GM21381 (cell line): ENCODE results near the gene CLDN1.
"Not testable (repeated sequence)": the region's sequence is repeated elsewhere in the genome, so short reads cannot be mapped to it uniquely, and the experiment has no call there.

ENCODE experiments used
- ATAC-seq: cut with Tn5 transposase; IDR thresholded peaks from one replicate; pipeline ENCODE4 v1.9.1; 2021; ENCODE audit warnings: mild to moderate bottlenecking, moderate library complexity; ENCODE audit not compliant: unreplicated experiment

CLDN1 gene

DNA sequence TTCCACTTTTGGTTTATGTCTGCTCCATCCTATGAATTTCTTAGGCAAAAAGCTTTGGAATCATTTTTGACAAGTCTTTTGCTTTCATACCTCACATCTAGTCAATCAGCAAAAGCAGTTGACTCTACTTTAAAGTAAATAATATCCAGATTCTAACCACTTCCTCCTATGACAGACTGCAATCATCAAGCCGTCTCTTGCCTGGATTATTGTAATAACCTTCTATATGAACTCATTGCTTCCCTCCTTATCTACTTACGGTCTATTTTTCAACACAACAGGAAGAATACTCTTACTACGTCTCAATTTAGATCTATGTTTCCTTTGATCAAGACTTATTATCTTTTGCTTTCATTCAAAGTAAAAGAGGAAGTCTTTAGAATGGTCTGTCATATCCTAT lies 20.7 kb downstream of the CLDN1 start:
- no peak for ATAC-seq

DNA sequence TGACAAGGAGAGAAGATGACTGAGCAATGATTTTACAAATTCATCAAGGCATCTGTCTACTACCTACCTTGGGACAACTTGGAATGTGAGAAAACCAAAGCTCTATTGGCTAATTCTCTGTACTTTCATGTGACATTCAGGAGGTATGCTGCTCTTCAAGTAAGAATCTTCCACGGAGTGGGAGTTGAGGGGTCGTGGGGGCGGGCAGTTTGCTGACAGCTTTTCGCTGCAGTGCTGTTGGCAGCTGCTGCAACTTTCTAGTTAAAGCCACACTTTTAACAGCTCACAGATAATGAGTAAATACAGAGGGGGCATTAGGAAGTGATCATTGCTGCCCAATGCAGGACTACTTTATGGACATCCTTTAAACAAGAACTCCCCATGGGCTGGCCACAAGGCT lies 22.3 kb downstream of the CLDN1 start:
- no peak for ATAC-seq

DNA sequence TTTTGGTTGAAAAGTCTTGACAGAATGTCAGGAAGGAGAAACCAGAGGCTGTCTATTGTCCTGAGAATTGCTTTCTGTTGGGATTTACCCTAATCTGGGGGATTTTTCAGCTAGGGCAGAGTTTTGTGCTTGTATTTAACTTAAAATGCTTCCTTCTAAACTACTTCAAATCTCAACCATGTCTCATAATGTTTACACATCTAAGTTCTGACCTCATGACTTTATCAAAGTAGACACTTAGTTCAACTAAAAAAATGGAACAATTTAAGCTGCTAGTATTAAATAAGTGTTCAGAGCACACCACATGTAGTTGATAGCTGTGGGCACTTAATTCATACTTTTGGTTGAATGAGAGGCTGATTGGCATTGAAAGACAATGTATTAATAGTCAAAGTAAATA lies 28.2 kb downstream of the CLDN1 start:
- ATAC-seq, result no peak

DNA sequence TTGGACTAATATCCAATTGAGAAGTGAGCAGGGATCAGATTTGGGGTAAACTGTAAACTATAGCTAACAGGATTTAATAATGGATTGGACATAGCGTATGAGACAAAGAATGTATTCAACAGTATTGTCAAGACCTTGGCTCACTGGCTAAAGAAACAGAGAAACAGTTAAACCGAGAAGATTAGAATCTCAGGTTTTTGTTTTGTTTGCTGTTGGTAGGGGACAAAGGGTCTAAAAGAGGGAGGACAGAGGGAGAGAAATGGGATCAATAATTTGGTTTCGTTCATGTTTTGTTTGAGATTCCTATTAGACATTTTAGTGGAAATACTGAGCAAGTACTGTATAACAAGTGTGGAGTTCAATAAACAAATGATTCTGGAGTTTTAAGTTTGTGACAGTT lies 28.6 kb downstream of the CLDN1 start:
- ATAC-seq, result no peak

DNA sequence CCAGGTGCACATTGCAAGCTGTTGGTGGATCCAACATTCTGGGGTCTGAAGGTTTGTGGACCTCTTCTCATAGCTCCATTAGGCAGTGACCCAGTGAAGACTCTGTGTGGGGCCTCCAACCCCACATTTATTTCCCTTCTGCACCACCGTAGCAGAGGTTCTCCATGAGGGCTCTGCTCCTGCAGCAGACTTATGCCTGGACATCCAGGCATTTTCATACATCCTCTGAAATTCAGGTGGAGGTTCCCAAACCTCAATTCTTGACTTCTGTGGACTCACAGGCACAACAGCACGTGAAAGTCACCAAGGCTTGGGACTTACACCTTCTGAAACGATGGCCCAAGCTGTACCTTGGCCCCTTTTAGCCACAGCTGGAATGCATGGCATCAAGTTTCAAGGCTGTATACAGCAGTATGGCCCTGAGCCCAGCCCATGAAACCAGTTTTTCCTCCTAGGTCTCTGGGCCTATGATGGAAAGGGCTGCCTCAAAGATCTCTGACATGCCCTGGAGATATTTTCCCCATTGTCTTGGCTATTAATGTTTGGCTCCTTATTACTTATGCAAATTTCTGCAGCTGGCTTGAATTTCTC lies 30.2 kb downstream of the CLDN1 start:
- ATAC-seq, result no peak

DNA sequence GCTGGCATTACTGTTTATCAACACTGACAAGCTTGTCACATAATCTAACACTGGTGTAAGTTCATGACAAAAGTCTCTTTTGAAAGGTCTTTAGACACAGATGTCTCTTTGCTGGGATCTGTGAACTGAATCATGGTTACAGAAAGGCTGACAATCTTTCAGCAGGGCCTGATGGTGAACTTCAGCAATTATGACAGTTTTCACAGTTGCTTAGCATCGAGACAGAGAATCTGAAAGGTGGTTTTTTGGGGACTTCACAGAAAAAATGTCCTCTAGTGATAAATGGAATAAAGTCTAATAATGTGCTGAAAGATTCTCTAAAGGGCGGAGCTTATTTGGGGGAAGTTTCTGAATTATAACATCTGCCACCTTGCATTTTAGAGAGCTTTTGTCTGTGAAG lies 32.3 kb downstream of the CLDN1 start:
- no peak for ATAC-seq

DNA sequence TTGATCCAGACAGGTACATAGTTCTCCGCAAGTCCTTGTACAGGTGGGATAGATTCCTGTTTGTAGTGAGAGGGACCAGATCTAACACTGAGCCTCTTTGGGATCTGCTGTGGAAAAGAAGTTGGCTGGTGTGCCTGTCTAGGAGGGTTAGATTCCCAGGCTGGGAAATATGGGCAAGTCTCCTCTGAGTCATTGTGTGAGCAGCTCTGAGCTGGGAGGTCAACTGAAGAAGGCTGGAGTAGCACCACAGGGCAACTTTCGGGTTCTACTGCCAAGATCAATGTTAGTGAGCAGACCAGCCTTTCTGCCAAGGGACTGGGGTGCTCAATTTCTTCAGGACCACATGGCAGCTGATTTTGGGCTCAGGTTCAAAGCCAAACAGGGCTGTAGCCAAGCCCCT lies 33.4 kb downstream of the CLDN1 start:
- no peak for ATAC-seq

DNA sequence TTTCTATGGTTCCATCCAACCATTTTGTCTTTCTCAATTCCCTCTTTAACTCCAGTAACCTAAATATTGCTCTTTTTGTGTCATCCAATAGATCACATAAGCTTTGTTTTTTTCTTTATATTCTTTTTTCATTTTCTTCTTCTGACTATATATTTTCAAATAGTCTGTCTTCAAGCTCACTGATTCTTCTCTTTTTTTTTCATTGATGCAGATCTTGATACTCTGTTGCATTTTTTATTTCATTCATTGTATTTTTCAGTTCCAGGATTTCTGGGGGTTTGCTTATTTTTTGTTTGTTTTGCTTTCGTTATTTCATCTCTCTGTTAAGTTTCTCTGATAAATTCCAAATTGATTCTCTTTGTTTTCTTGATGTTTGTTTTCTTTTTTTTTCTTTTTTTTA lies 36.2 kb downstream of the CLDN1 start:
- ATAC-seq, result no peak

DNA sequence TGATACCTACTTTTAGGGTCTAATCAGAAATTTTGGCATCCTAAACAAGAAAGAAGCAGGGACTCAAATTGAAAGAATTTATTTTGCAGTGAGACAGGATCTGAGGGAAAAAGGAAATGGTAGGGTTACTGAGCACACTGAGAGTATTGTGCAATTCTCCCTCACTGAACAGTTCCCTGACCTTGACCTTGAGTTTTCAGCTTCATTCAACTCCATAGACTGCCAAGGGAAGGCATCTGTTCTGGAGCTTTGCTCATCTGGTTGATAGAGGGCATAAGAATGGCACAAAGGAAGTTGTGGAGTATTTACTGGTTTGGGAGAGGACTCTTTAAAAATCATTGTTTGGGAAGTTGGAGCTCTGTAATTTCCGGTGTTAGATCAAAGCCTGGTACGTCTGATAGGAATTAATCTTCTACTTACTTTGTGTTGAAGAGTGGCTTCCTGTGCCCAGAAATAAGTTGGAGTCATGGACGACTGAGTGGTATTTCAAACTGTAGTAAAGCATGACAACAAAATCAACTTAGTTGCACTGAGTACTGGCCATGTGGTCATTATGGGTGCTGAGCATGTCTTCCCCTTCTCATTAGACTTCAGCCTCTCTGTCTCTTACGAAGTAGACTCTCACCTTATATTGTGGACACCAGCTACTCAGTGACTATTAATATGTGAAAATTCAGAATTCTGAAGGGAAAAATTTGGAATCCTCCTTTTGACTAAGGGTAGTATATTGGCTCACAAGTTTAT lies 40.8 kb downstream of the CLDN1 start:
- ATAC-seq, result no peak

DNA sequence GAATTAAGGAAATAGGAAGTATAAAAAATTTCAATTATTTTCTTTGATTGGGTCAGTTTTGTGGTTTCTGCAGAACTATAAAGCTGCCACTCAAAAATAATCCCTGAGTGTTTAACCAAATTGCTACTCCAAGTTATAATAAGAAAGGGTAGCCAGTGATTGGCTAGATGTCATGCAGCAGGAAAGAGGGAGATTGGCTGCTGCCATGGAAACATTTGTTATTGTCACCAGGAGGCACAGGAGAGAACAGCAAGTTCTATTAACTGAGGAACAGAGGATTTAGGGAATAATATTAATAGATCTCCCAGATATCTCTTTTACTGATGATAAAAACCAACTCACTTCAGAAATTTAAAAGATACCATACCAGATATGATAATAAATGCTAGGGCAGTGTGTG lies 42.6 kb downstream of the CLDN1 start:
- no peak for ATAC-seq

DNA sequence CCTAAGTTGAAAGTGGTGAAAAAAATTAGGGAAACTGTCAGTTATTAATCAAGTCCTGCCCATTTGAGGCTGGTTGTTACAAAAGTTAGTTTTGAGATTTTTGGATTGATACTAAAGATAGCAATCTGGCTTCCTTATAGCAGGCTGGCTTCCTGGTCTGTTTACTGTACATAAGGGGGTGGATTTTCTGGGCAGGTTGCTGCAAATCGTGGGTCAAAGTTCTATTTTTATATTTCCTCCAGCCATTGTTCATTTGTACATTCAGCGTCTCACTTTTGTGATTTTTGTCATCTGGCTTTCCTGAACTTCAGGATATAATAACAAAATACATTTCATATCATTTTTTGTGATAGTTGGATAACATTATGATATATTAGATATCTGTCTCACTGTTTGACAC lies 49.5 kb downstream of the CLDN1 start:
- ATAC-seq, result no peak

DNA sequence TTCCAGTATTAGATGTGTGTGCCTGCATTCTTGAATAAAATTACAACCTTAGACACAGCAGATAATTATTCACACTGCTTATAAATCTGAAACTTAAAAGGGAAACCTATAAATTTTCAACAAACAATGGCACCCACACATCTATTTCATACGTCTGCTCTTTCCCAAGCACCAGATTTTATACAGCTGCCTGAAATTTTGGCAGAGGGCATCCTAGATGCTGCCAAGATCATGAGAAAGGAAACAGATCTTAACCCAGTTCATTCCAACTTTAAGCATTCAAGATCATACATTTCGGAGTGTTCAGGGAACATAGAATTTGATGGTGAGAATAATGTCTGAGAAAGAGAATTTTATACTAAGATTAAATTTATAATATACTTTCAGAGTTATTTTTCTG lies 53.1 kb downstream of the CLDN1 start:
- ATAC-seq, result no peak

DNA sequence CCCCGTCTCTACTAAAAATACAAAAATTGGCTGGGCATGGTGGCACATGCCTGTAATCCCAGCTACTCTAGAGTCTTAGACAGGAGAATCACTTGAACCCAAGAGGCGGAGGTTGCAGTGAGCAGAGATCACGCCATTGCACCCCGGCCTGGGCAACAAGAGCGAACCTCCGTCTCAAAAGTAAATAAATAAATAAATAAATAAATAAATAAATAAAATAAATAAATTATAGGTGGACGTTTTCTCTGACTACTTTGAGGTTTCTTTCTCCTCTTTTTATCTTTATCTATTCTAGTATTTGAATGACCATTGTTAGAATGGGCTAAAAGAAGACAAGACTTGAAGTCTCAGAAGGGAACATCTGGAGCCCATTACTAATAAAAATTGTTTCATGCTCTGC lies 54.8 kb downstream of the CLDN1 start:
- ATAC-seq, result not testable (repeated sequence)

DNA sequence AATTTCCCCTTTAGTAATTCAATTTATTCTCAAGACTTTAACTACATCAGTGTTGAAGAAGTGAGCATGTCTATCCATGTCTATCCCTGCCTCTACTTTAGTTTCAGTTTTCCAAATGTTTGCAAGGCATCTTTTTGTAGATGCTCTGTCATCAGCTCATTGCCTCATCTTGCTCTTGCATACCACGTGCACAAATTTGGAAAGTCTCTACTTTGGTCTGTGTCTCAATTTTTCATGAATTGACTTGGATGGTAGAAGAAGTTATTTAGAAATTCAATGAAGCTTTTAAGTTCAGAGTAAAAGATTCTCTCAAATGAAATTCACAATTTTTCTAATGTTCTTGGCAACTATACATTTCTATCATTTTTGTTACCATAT lies 55.3 kb downstream of the CLDN1 start:
- no peak for ATAC-seq

DNA sequence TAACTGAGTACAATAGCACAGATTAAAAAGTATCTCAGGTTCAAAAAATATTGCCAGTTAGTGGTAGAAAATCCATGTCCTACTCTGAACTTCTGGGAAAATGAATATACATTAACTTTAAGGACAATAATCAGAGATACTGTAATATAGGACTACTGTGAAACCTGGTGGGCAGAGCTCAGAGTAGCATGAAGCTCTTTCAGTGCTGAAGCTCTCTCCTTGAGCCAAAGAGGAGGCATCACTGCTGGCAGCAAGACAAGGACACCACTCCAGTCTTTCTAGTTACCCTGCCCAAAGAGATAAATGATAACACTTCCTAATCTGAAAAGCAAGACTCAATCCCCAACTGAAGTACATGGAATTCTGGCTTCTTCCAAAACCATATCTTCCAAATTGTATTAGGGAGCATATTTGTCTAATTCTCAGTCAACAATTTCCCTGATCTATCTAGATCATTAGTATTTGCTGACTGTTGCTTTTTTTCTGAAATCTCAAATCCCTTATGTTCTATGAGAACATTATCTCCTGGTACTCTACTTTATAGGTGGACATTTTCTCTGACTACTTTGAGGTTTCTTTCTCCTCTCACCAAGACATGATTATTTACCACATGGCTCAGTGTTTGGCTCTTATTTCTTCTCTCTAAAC lies 55.9 kb downstream of the CLDN1 start:
- ATAC-seq, result no peak

DNA sequence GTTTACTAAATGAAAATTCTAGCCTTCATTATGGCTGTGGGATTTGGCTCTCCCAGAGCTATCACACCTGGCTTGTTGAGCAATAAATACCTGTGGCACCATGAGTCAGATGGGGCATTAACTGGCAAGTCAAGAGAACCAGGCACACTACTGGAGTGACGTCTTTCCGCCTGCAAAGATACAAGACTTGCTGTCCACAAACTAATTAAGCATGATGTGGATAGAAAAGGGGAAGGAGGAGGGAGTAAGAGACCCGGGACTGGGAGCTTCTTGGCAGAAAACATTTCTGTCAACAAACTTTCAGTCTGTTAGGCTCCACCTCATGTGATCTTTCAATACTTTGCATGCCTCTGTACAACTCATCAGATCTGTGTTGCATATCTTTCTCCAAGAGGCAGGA lies 56.5 kb downstream of the CLDN1 start:
- ATAC-seq, result no peak

DNA sequence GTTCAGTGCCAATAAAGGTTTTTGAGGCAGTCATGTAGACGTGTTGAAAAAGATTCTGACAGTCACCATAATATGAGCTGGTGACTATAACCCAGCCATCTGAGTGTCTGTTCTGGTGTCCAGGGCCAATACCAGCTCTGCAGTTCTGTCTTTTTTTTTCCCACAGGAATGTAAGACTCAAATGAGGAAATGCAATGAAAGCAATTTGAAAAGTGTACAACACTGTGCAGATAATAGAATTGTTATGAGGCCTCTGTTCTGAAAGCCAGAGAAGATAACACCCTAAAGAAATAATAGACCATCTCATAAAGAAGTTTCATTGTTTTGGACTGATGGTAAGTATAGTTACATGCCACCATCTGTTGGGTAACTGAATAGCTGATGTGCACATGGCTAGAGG lies 57.1 kb downstream of the CLDN1 start:
- no peak for ATAC-seq

DNA sequence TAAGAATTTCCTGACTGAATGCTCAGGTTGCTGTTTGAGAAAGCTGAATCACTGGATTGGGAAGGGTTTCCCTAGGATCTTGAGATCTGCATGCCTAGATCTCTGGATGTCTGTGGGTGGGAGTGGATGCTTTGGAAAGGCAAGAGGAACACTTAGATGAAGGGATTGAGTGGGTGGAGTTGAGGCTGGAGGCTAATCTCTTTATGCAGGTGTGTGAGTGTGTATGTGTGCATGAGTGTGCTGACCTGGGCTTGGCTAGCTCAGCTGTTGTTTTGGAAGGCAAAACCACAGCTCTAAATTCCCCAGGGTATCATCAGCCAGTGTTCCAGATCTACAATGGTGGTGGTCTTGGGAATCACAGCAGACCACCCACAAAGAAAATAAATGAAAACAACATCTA lies 60.5 kb downstream of the CLDN1 start:
- ATAC-seq, result no peak

DNA sequence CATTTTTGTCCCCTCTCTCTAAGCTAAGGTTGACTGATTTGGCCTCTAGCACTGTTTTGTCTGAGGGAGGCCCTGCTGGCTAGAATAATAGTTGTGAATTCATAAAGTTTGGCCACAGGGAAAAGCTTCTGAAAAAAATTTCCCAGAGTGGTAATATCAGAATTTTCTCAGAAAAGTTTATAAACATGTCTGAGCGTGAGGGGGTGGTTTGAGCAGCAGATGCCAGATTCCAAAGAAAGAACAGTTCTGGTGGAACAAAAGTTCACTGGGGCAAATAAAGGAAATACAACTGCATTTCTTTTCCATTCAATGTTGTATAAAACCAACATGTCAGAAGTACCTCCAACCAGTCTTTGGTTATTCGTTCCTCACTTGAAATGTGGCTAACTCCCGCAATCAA lies 61.2 kb downstream of the CLDN1 start:
- no peak for ATAC-seq

DNA sequence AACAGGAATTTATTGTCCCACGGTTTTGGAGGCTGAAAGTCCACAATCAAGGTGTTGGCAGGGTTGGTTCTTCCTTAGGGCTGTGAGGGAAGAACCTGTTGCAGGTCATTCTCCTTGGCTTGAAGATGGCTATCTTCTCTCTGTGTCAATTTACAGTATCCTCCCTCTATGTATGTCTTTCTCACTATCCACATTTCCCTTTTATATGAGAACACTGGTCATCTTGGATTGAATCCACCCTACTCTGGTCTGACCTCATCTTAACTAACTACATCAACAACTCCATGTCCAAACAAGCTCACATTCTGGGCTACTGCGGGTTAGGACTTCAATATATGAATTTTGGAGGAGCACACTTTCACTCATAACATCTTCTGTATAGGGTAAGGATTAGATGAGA lies 61.9 kb downstream of the CLDN1 start:
- no peak for ATAC-seq

DNA sequence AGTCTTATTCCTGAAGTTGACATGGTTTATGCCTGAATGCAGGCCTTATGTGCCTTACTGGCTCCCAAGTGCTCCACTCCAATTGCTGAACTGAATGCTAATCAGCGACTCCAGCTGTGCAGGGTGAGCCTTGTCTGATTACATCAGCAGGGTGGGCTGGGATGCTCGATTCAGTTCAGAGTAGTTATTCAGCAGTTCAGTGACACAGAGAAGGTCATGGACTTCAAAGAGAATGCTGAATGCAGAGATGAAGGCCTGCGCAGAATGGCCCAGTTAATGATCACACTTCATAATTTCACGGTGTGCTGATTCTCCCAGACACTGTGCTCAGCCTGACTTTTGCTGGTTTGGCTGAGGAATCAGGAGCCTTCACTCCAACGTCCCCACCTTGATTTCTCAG lies 63.6 kb downstream of the CLDN1 start:
- ATAC-seq, result no peak
